Fibroblast of mammary gland (primary cell): ENCODE data around the gene PSMD6.

Source experiments
- DNase-seq: peaks from one replicate; pipeline ENCODE4 v3.0.0-alpha.2; 2010; ENCODE audit warnings: low read depth
- H3K4me3 ChIP-seq: 2 replicates; pipeline ENCODE4 v1.5.1; 2011; ENCODE audit warnings: low read depth, mild to moderate bottlenecking, low read length, moderate library complexity; ENCODE audit not compliant: control insufficient read depth
- CTCF ChIP-seq: conservative IDR thresholded peaks from 2 replicates; pipeline ENCODE4 v1.5.1; 2011; ENCODE audit warnings: low read depth, low read length, inconsistent platforms; ENCODE audit not compliant: control insufficient read depth, insufficient read depth

The PSMD6 gene

GRCh38 chr3:64023187-64023860 lies at the start of gene PSMD6:
Gene PSMD6 (minus strand): TSS chr3:64023494. CDS start chr3:64023419, 75 bp downstream.
- peak; percentile 94 for TF ChIP-seq CTCF
- DNase-seq = peak; percentile 76
- peak within 1 kb of the TSS; percentile 95 for H3K4me3 ChIP-seq

GRCh38 chr3:64072126-64072525 lies 48.8 kb upstream of the PSMD6 start:
- no peak overlapping the region for H3K4me3 ChIP-seq
- no peak for TF ChIP-seq CTCF
- DNase-seq = no peak

- TF ChIP-seq CTCF = no peak
- H3K4me3 ChIP-seq = no peak overlapping the region
- peak; percentile 34 for DNase-seq
Measured at GRCh38 chr3:64070704-64071103, 47.4 kb upstream of the PSMD6 start.

GRCh38 chr3:64067506-64068346 lies 44.4 kb upstream of the PSMD6 start:
- no peak overlapping the region for H3K4me3 ChIP-seq
- DNase-seq = peak; percentile 41
- no peak for TF ChIP-seq CTCF

GRCh38 chr3:64064804-64065203 lies 41.5 kb upstream of the PSMD6 start:
- TF ChIP-seq CTCF = no peak
- H3K4me3 ChIP-seq = no peak overlapping the region

GRCh38 chr3:64063983-64064438 lies 40.7 kb upstream of the PSMD6 start:
- no peak for TF ChIP-seq CTCF
- DNase-seq = no peak
- no peak overlapping the region for H3K4me3 ChIP-seq

More at GRCh38 chr3:64064804-64065203, 41.5 kb upstream of the PSMD6 start:
- DNase-seq = no peak
